IMR-90 (cell line): ENCODE results near the gene PCDHA12. TPM values are rescaled to one million over a fixed set of nuclear protein-coding genes. Genes with fewer than 3 reads are reported as not detected.

Experiments
- ATAC-seq: fragments of 200-7000 bp; cut with Tn5 transposase; 2 replicates; pipeline ENCODE4 v1.9.1; 2020; ENCODE audit warnings: low read depth, mild to moderate bottlenecking, moderate library complexity
- BruUV-seq: library from RNA; stranded (reverse); fragments of 400-500 nt; replicated peaks from 2 replicates; lab custom pipeline; 2021; lab: Mats Ljungman, UMichigan
- CTCF ChIA-PET: fragments of 300-600 bp; formaldehyde crosslinking; extraction: SDS; loops from one replicate; lab custom pipeline; 2021; ENCODE audit warnings: antibody characterized with exemption; lab: Yijun Ruan, JAX
- POLR2A ChIA-PET: fragments of 300-600 bp; sonication (Branson Sonifier 250); formaldehyde crosslinking; loops from one replicate; lab custom pipeline; 2022; ENCODE audit warnings: antibody characterized with exemption; ENCODE audit not compliant: unreplicated experiment; lab: Charles Lee
- DNase-seq: peaks from one replicate; pipeline ENCODE4 v3.0.0; 2013
- H2AFZ ChIP-seq: replicated peaks from 2 replicates; pipeline ENCODE3; 2013; ENCODE audit warnings: low read length, mild to moderate bottlenecking; ENCODE audit not compliant: poor library complexity
- H2AK5ac ChIP-seq: 2 replicates; pipeline ENCODE4 v1.6.1; 2013; ENCODE audit warnings: low read depth, low read length, inconsistent platforms
- H2AK9ac ChIP-seq: replicated peaks from 2 replicates; pipeline ENCODE3; 2013; ENCODE audit warnings: mild to moderate bottlenecking, low read depth, low read length, moderate library complexity; ENCODE audit not compliant: poor library complexity
- H2BK120ac ChIP-seq: 2 replicates; pipeline ENCODE4 v1.6.1; 2013; ENCODE audit warnings: low read depth, low read length, inconsistent platforms
- H2BK15ac ChIP-seq: 3 replicates; pipeline ENCODE4 v1.6.1; 2013; ENCODE audit warnings: low read depth, low read length, inconsistent platforms
- H2BK20ac ChIP-seq: 2 replicates; pipeline ENCODE4 v1.6.1; 2013; ENCODE audit warnings: low read depth, mild to moderate bottlenecking, inconsistent platforms, low read length, moderate library complexity
- H2BK5ac ChIP-seq: 2 replicates; pipeline ENCODE4 v1.6.1; 2013; ENCODE audit warnings: mild to moderate bottlenecking, low read depth, low read length, inconsistent platforms; ENCODE audit not compliant: poor library complexity, severe bottlenecking
- H3K14ac ChIP-seq: replicated peaks from 2 replicates; pipeline ENCODE4 v1.6.1; 2013; ENCODE audit warnings: low read depth, low read length, inconsistent platforms
- H3K18ac ChIP-seq: 2 replicates; pipeline ENCODE4 v1.6.1; 2013; ENCODE audit warnings: low read depth, low read length, control low read depth
- H3K23ac ChIP-seq: 2 replicates; pipeline ENCODE4 v1.6.1; 2013; ENCODE audit warnings: low read depth, low read length, inconsistent platforms
- H3K27ac ChIP-seq: 2 replicates; pipeline ENCODE4 v1.5.1; 2013; ENCODE audit warnings: mild to moderate bottlenecking, control low read depth, low read length; ENCODE audit not compliant: insufficient read depth
- H3K27me3 ChIP-seq: 2 replicates; pipeline ENCODE4 v1.6.1; 2013; ENCODE audit warnings: low read length; ENCODE audit not compliant: control insufficient read depth, insufficient read depth
- H3K36me3 ChIP-seq: 2 replicates; pipeline ENCODE4 v1.6.1; 2013; ENCODE audit warnings: low read length, mixed read lengths; ENCODE audit not compliant: control insufficient read depth, insufficient read depth
- H3K4ac ChIP-seq: 2 replicates; pipeline ENCODE4 v1.6.1; 2013; ENCODE audit warnings: low read depth, low read length, inconsistent platforms
- H3K4me1 ChIP-seq: 2 replicates; pipeline ENCODE4 v1.6.1; 2013; ENCODE audit warnings: low read length, mixed read lengths; ENCODE audit not compliant: control insufficient read depth, insufficient read depth
- H3K4me2 ChIP-seq: 2 replicates; pipeline ENCODE4 v1.6.1; 2013; ENCODE audit warnings: low read depth, mild to moderate bottlenecking, control low read depth, low read length, moderate library complexity
- H3K4me3 ChIP-seq: 2 replicates; pipeline ENCODE4 v1.5.1; 2013; ENCODE audit warnings: low read depth, mild to moderate bottlenecking, control low read depth, low read length, moderate library complexity; ENCODE audit not compliant: insufficient read depth
- H3K56ac ChIP-seq: 2 replicates; pipeline ENCODE4 v1.6.1; 2013; ENCODE audit warnings: low read length, inconsistent platforms; ENCODE audit not compliant: insufficient read depth; ENCODE audit errors: extremely low read depth
- H3K79me1 ChIP-seq, 2 experiments: 2 replicates each; pipeline ENCODE4 v1.6.1; 2013; ENCODE audit warnings: low read length in 2 of 2, inconsistent platforms in 1 of 2, low read depth in 1 of 2
- H3K9ac ChIP-seq: 2 replicates; pipeline ENCODE4 v1.6.1; 2013; ENCODE audit warnings: low read depth, low read length, control low read depth
- H3K9me1 ChIP-seq: 2 replicates; pipeline ENCODE4 v1.6.1; 2013; ENCODE audit warnings: low read length, inconsistent platforms; ENCODE audit not compliant: insufficient read depth
- H3K9me3 ChIP-seq: 2 replicates; pipeline ENCODE4 v1.6.1; 2013; ENCODE audit warnings: low read length; ENCODE audit not compliant: control insufficient read depth, insufficient read depth
- H4K20me1 ChIP-seq: 2 replicates; pipeline ENCODE4 v1.6.1; 2013; ENCODE audit warnings: low read length, inconsistent platforms; ENCODE audit not compliant: insufficient read depth
- H4K5ac ChIP-seq: 2 replicates; pipeline ENCODE4 v1.6.1; 2013; ENCODE audit warnings: mild to moderate bottlenecking, low read depth, low read length, control low read depth
- H4K8ac ChIP-seq, 2 experiments: 2 replicates each; pipeline ENCODE4 v1.6.1; 2013; ENCODE audit warnings: low read depth in 2 of 2, low read length in 2 of 2, control low read depth in 1 of 2, inconsistent platforms in 1 of 2
- H4K91ac ChIP-seq: 2 replicates; pipeline ENCODE4 v1.6.1; 2013; ENCODE audit warnings: low read depth, low read length, inconsistent platforms; ENCODE audit not compliant: insufficient read depth
- BHLHE40 ChIP-seq: fragments of 150-350 bp; IDR thresholded peaks from 2 replicates; pipeline ENCODE4 v1.6.1; 2016; ENCODE audit warnings: mild to moderate bottlenecking, low read depth, low read length
- CHD1 ChIP-seq: IDR thresholded peaks from 2 replicates; pipeline ENCODE4 v1.6.1; 2012; ENCODE audit warnings: low read depth, low read length, improper control_type of control experiment
- FOS ChIP-seq: fragments of 150-350 bp; IDR thresholded peaks from 2 replicates; pipeline ENCODE4 v1.6.1; 2016; ENCODE audit warnings: low read depth, low read length
- MAZ ChIP-seq: IDR thresholded peaks from 2 replicates; pipeline ENCODE4 v1.6.1; 2012; ENCODE audit warnings: low read depth, mild to moderate bottlenecking, low read length, improper control_type of control experiment, moderate library complexity, borderline replicate concordance
- MXI1 ChIP-seq: IDR thresholded peaks from 2 replicates; pipeline ENCODE4 v1.6.1; 2012; ENCODE audit warnings: low read depth, mild to moderate bottlenecking, low read length, moderate library complexity, borderline replicate concordance
- NFE2L2 ChIP-seq: fragments of 150-350 bp; IDR thresholded peaks from 2 replicates; pipeline ENCODE4 v1.6.1; 2016; ENCODE audit warnings: low read depth, mild to moderate bottlenecking, low read length
- POLR2A ChIP-seq: IDR thresholded peaks from 2 replicates; pipeline ENCODE4 v1.6.1; 2012; ENCODE audit warnings: mild to moderate bottlenecking, low read depth, low read length
- RAD21 ChIP-seq: IDR thresholded peaks from 2 replicates; pipeline ENCODE4 v1.6.1; 2012; ENCODE audit warnings: low read length, improper control_type of control experiment
- RFX5 ChIP-seq: IDR thresholded peaks from 2 replicates; pipeline ENCODE4 v1.8.0; 2012; ENCODE audit warnings: low read depth, mild to moderate bottlenecking, low read length, moderate library complexity
- SMC3 ChIP-seq: fragments of 150-350 bp; IDR thresholded peaks from 2 replicates; pipeline ENCODE4 v1.6.1; 2016; ENCODE audit warnings: low read depth, mild to moderate bottlenecking, antibody characterized with exemption, low read length, moderate library complexity
- WGBS, 2 experiments: methylation state at CpG; one replicate each; pipeline versions ENCODE4 v1.1.5 to v1.1.7; 2013; ENCODE audit warnings: missing lambda C conversion rate in 2 of 2; ENCODE audit not compliant: insufficient read length in 1 of 2; ENCODE audit errors: extremely low coverage in 2 of 2; 5-methylcytosine and 5-hydroxymethylcytosine counted together
- dilution Hi-C: fragments of 300-500 bp; cut with HindIII; formaldehyde crosslinking; loops from one replicate; pipeline ENCODE4 v1.14.3; 2018; ENCODE audit warnings: low sequenced_read_pairs; ENCODE audit not compliant: unreplicated experiment
- in situ Hi-C: fragments of 300-500 bp; cut with MboI; formaldehyde crosslinking; loops from 3 replicates; pipeline ENCODE4 v1.14.3; 2019; ENCODE audit warnings: low sequenced_read_pairs, inconsistent platforms, mixed read lengths
- intact Hi-C: fragments of 100-400 bp; cut with micrococcal nuclease; formaldehyde crosslinking; loops from 2 replicates; pipeline ENCODE4 v1.10.0; 2022
- polyA plus RNA-seq, 3 experiments: library from polyadenylated mRNA; depleted of rRNA; stranded (reverse); fragments of >200 nt; gene quantifications; 2 replicates each; pipeline ENCODE4 v1.2.3, GENCODE V29; 2012; ENCODE audit warnings: low replicate concordance in 1 of 3
- total RNA-seq: library from RNA; depleted of rRNA; stranded (reverse); fragments of >200 nt; gene quantifications from 2 replicates; pipeline ENCODE4 v1.2.3, GENCODE V29; 2012
- TF ChIP-seq, protein P1 (sequence below): fragments of 150-350 bp; IDR thresholded peaks from 2 replicates; pipeline ENCODE4 v1.6.1; 2016; ENCODE audit warnings: low read depth, mild to moderate bottlenecking, low read length, moderate library complexity, borderline replicate concordance

PCDHA12 gene
- total and polyA plus RNA-seq, 2 of the 4 experiments (the other 2 are of a cell fraction): not detected

DNA sequence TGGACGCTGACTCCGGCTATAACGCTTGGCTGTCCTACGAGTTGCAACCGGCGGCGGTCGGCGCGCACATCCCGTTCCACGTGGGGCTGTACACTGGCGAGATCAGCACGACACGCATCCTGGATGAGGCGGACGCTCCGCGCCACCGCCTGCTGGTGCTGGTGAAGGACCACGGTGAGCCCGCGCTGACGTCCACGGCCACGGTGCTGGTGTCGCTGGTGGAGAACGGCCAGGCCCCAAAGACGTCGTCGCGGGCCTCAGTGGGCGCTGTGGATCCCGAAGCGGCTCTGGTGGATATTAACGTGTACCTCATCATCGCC is 2.1 kb downstream of the PCDHA12 start:
- no peak overlapping the region for H2BK5ac ChIP-seq
- no peaks in the 10 kb centered on the region for H3K9me1 ChIP-seq
- no peak overlapping the region for H2AK9ac ChIP-seq
- H3K27ac ChIP-seq: no peak overlapping the region
- H3K79me1 ChIP-seq: no peaks in the 10 kb centered on the region
- no peak overlapping the region for H3K4me3 ChIP-seq
- H3K27me3 ChIP-seq: no peaks in the 10 kb centered on the region
- H3K9ac ChIP-seq: no peak overlapping the region
- no TSS peak for BruUV-seq
- no peak overlapping the region for H3K14ac ChIP-seq
- H3K4me2 ChIP-seq: no peak overlapping the region
- peaks cover 18% of the 10 kb centered on the region for H3K9me3 ChIP-seq
- H4K91ac ChIP-seq: no peak overlapping the region
- dilution Hi-C loops: no loop called here
- ChIA-PET POLR2A (no interaction called here), CTCF (no interaction called here)
- H3K18ac ChIP-seq: no peak overlapping the region
- DNase-seq: no peak
- no peak overlapping the region for H3K56ac ChIP-seq
- H3K4ac ChIP-seq: no peak overlapping the region
- H2BK15ac ChIP-seq: no peak overlapping the region
- no peak overlapping the region for H2BK20ac ChIP-seq
- no peak overlapping the region for H2AK5ac ChIP-seq
- H3K4me1 ChIP-seq: no peaks in the 10 kb centered on the region
- no peak overlapping the region for H4K5ac ChIP-seq
- WGBS, 2 experiments: 50% methylated on average over 14 of the region's 37 CpGs; no CpG with 5 or more reads in 1 of the 2 experiments
- H4K20me1 ChIP-seq: no peaks in the 10 kb centered on the region
- in situ Hi-C loops: no loop called here
- no peak overlapping the region for H3K23ac ChIP-seq
- no peak overlapping the region for H4K8ac ChIP-seq
- intact Hi-C loops: no loop called here
- TF ChIP-seq FOS (no peak), CHD1 (no peak), SMC3 (no peak), MAZ (no peak), RAD21 (no peak), MXI1 (no peak), POLR2A (no peak), BHLHE40 (no peak), RFX5 (no peak), NFE2L2 (no peak)
- TF ChIP-seq, protein P1, sequence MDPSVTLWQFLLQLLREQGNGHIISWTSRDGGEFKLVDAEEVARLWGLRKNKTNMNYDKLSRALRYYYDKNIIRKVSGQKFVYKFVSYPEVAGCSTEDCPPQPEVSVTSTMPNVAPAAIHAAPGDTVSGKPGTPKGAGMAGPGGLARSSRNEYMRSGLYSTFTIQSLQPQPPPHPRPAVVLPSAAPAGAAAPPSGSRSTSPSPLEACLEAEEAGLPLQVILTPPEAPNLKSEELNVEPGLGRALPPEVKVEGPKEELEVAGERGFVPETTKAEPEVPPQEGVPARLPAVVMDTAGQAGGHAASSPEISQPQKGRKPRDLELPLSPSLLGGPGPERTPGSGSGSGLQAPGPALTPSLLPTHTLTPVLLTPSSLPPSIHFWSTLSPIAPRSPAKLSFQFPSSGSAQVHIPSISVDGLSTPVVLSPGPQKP: no peak
- no peaks in the 10 kb centered on the region for H3K36me3 ChIP-seq
- no peak for ATAC-seq
- no peak overlapping the region for H2BK120ac ChIP-seq
- H2AFZ ChIP-seq: no peak overlapping the region
